Trophoblast cell (in vitro differentiated cells and primary cell): ENCODE data around the gene PRKCB.

ENCODE experiments used
- DNase-seq, 2 donors: peaks; one replicate each; pipeline ENCODE4 v3.0.0-alpha.2; 2016
- H2AFZ ChIP-seq: 2 replicates; pipeline ENCODE4 v1.6.1; 2013; ENCODE audit warnings: low read length, moderate library complexity, mild to moderate bottlenecking; ENCODE audit not compliant: insufficient read depth, poor library complexity
- H2AK5ac ChIP-seq: 2 replicates; pipeline ENCODE4 v1.6.1; 2013; ENCODE audit warnings: mild to moderate bottlenecking, low read length
- H2BK120ac ChIP-seq: 2 replicates; pipeline ENCODE4 v1.6.1; 2013; ENCODE audit warnings: low read length, mild to moderate bottlenecking, moderate library complexity; ENCODE audit not compliant: insufficient read depth, poor library complexity
- H2BK12ac ChIP-seq: 2 replicates; pipeline ENCODE4 v1.6.1; 2013; ENCODE audit warnings: mild to moderate bottlenecking, low read length, moderate library complexity
- H2BK5ac ChIP-seq: 2 replicates; pipeline ENCODE4 v1.6.1; 2013; ENCODE audit warnings: low read length, low read depth, moderate library complexity, mild to moderate bottlenecking; ENCODE audit not compliant: poor library complexity
- H3K14ac ChIP-seq: 2 replicates; pipeline ENCODE4 v1.6.1; 2013; ENCODE audit warnings: mild to moderate bottlenecking, low read length
- H3K18ac ChIP-seq: 2 replicates; pipeline ENCODE4 v1.6.1; 2013; ENCODE audit warnings: mild to moderate bottlenecking, low read length
- H3K23ac ChIP-seq: 2 replicates; pipeline ENCODE4 v1.6.1; 2013; ENCODE audit warnings: low read length
- H3K27ac ChIP-seq: 2 replicates; pipeline ENCODE4 v1.5.1; 2013; ENCODE audit warnings: low read depth, mild to moderate bottlenecking, inconsistent platforms, low read length, moderate library complexity
- H3K27me3 ChIP-seq: 2 replicates; pipeline ENCODE4 v1.6.1; 2013; ENCODE audit warnings: inconsistent platforms, mild to moderate bottlenecking, low read length, moderate library complexity; ENCODE audit not compliant: insufficient read depth
- H3K36me3 ChIP-seq, 2 experiments: 1 replicate in 1 of 2; 2 replicates in 1 of 2; pipeline ENCODE4 v1.6.1; 2013; ENCODE audit warnings: low read length in 2 of 2, mild to moderate bottlenecking in 2 of 2, moderate library complexity in 1 of 2; ENCODE audit not compliant: insufficient read depth in 2 of 2, control insufficient read depth in 1 of 2
- H3K4ac ChIP-seq: 2 replicates; pipeline ENCODE4 v1.6.1; 2013; ENCODE audit warnings: low read depth, mild to moderate bottlenecking, low read length, moderate library complexity
- H3K4me1 ChIP-seq, 2 experiments: 1 replicate in 1 of 2; 2 replicates in 1 of 2; pipeline ENCODE4 v1.6.1; 2013; ENCODE audit warnings: low read length in 2 of 2, mild to moderate bottlenecking in 2 of 2, moderate library complexity in 1 of 2; ENCODE audit not compliant: insufficient read depth in 2 of 2, control insufficient read depth in 1 of 2
- H3K4me2 ChIP-seq: 2 replicates; pipeline ENCODE4 v1.6.1; 2013; ENCODE audit warnings: inconsistent platforms, mild to moderate bottlenecking, low read length, moderate library complexity
- H3K4me3 ChIP-seq: 2 replicates; pipeline ENCODE4 v1.5.1; 2013; ENCODE audit warnings: mild to moderate bottlenecking, low read depth, low read length, inconsistent platforms
- H3K79me1 ChIP-seq: one replicate; pipeline ENCODE4 v1.6.1; 2013; ENCODE audit warnings: low read length
- H3K79me2 ChIP-seq: 2 replicates; pipeline ENCODE4 v1.6.1; 2013; ENCODE audit warnings: low read length, mild to moderate bottlenecking; ENCODE audit not compliant: control insufficient read depth, insufficient read depth, poor library complexity
- H3K9ac ChIP-seq: 2 replicates; pipeline ENCODE4 v1.6.1; 2013; ENCODE audit warnings: mild to moderate bottlenecking, low read length
- H3K9me3 ChIP-seq: 2 replicates; pipeline ENCODE4 v1.6.1; 2013; ENCODE audit warnings: low read depth, mild to moderate bottlenecking, control low read depth, inconsistent platforms, low read length; ENCODE audit not compliant: insufficient read depth
- H4K12ac ChIP-seq: 2 replicates; pipeline ENCODE4 v1.6.1; 2013; ENCODE audit warnings: low read depth, mild to moderate bottlenecking, low read length, moderate library complexity
- H4K8ac ChIP-seq: 2 replicates; pipeline ENCODE4 v1.6.1; 2013; ENCODE audit warnings: low read depth, mild to moderate bottlenecking, low read length, moderate library complexity
- H4K91ac ChIP-seq: one replicate; pipeline ENCODE4 v1.6.1; 2013; ENCODE audit warnings: low read depth, mild to moderate bottlenecking, low read length, moderate library complexity
- WGBS: extraction: QIAGEN DNeasy Blood & Tissue Kit; methylation state at CpG from one replicate; pipeline ENCODE4 v1.1.7; 2013; ENCODE audit warnings: missing lambda C conversion rate; ENCODE audit not compliant: insufficient read length, insufficient coverage; ENCODE audit errors: extremely low coverage; 5-methylcytosine and 5-hydroxymethylcytosine counted together

The PRKCB gene

DNA sequence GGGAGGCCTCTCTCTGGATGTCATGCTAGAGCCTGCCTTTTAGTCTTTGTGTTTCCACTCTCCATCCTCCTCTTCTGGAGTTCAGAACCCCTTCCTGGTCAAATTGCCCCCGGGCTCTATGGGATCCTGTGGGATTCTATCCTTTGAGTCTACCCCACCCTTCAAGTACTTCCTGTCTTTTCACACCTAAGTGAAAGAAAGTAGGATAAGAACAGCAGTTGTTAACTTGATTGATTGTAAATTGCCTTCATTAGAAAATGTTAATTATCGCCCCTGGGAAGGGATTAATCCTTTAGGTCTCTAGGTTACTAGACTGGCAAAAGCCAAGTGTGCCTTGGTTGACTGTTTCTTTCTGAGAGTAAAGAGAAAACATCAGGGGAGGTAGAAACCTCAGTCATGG lies 30.1 kb downstream of the PRKCB start:
- no peak overlapping the region for H3K27ac ChIP-seq
- H3K79me2 ChIP-seq, result no peaks in the 10 kb centered on the region
- H3K14ac ChIP-seq, result no peak overlapping the region
- H2BK120ac ChIP-seq, result no peak overlapping the region
- no peak overlapping the region for H3K4me3 ChIP-seq
- H2BK12ac ChIP-seq, result no peak overlapping the region
- H2BK5ac ChIP-seq, result no peak overlapping the region
- WGBS, result no CpG with 5 or more reads among the region's 2 CpGs
- no peaks in the 10 kb centered on the region for H3K27me3 ChIP-seq
- no peak overlapping the region for H3K4ac ChIP-seq
- no peak overlapping the region for H2AFZ ChIP-seq
- H3K4me2 ChIP-seq, result no peak overlapping the region
- H3K4me1 ChIP-seq, result no peaks in the 10 kb centered on the region
- no peak overlapping the region for H3K23ac ChIP-seq
- H4K8ac ChIP-seq, result no peak overlapping the region
- H4K12ac ChIP-seq, result no peak overlapping the region
- H2AK5ac ChIP-seq, result no peak overlapping the region
- H4K91ac ChIP-seq, result no peak overlapping the region
- no peaks in the 10 kb centered on the region for H3K9me3 ChIP-seq
- H3K36me3 ChIP-seq, result no peaks in the 10 kb centered on the region
- H3K18ac ChIP-seq, result no peak overlapping the region
- H3K9ac ChIP-seq, result no peak overlapping the region
- no peaks in the 10 kb centered on the region for H3K79me1 ChIP-seq
- DNase-seq, result no peak

DNA sequence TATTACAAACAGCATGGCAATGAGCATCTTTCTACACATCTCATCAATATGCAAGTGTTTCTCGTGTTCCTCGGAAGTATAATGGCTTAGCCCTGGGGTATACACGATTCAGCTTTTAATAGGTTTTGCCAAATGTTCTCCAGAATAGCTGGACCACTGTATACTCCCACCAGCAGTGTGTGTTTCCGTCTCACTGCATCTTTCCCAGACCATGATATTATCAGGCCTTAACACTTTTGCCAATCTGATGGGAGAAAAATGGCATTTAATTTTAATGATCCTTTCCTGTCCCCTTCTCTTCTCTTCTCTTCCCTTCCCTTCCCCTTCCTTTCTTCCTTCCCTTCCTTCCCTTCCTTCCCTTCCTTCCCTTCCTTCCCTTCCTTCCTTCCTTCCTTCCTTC lies 30.8 kb downstream of the PRKCB start:
- H3K4me3 ChIP-seq, result no peak overlapping the region
- no peaks in the 10 kb centered on the region for H3K27me3 ChIP-seq
- no CpG with 5 or more reads among the region's 4 CpGs for WGBS
- H3K4me1 ChIP-seq, result no peaks in the 10 kb centered on the region
- no peak overlapping the region for H4K91ac ChIP-seq
- H3K4me2 ChIP-seq, result no peak overlapping the region
- H4K8ac ChIP-seq, result no peak overlapping the region
- no peak overlapping the region for H3K14ac ChIP-seq
- H3K27ac ChIP-seq, result no peak overlapping the region
- H2AFZ ChIP-seq, result no peak overlapping the region
- no peak overlapping the region for H2BK12ac ChIP-seq
- no peak overlapping the region for H4K12ac ChIP-seq
- no peaks in the 10 kb centered on the region for H3K36me3 ChIP-seq
- H2BK120ac ChIP-seq, result no peak overlapping the region
- no peak overlapping the region for H2BK5ac ChIP-seq
- H3K79me1 ChIP-seq, result no peaks in the 10 kb centered on the region
- no peak for DNase-seq
- H3K18ac ChIP-seq, result no peak overlapping the region
- H2AK5ac ChIP-seq, result no peak overlapping the region
- no peak overlapping the region for H3K4ac ChIP-seq
- no peak overlapping the region for H3K23ac ChIP-seq
- H3K79me2 ChIP-seq, result no peaks in the 10 kb centered on the region
- H3K9ac ChIP-seq, result no peak overlapping the region
- H3K9me3 ChIP-seq, result no peaks in the 10 kb centered on the region

GRCh38 chr16:23867566-23867965 lies 31.8 kb downstream of the PRKCB start:
- Histone ChIP-seq H3K4me1 (no peaks in the 10 kb centered on the region), H4K91ac (no peak overlapping the region), H3K27ac (no peak overlapping the region), H3K14ac (no peak overlapping the region), H3K4me3 (no peak overlapping the region), H4K8ac (no peak overlapping the region), H3K79me2 (no peaks in the 10 kb centered on the region), H3K23ac (no peak overlapping the region), H2BK5ac (no peak overlapping the region), H2BK120ac (no peak overlapping the region), H3K27me3 (no peaks in the 10 kb centered on the region), H3K9me3 (no peaks in the 10 kb centered on the region), H2BK12ac (no peak overlapping the region), H3K79me1 (no peaks in the 10 kb centered on the region), H3K18ac (no peak overlapping the region), H3K4me2 (no peak overlapping the region), H3K9ac (no peak overlapping the region), H2AK5ac (no peak overlapping the region), H3K36me3 (no peaks in the 10 kb centered on the region), H2AFZ (no peak overlapping the region), H3K4ac (no peak overlapping the region), H4K12ac (no peak overlapping the region)
- DNase-seq, result no peak
- WGBS, result no CpG with 5 or more reads among the region's 2 CpGs

DNA sequence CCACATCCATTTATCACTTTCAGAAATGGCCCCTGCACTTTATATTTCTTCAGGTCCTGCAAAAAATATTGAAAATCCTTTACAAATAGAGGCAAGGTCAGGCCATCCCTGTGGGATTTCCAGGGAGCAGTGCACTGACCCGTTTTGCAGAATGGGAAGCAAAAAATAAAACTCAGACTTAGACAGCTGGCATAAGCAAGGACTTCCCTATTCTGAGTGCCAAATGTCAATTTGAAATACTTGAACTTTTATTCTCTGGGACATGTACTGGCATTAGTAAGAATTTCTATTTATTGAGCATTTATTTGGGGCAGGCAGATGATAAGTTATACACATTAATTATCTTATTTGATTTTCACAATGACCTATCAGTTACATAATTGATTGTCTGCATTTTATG lies 32.4 kb downstream of the PRKCB start:
- no CpG with 5 or more reads among the region's 1 CpG for WGBS
- Histone ChIP-seq H3K79me2 (no peaks in the 10 kb centered on the region), H3K4me2 (no peak overlapping the region), H3K36me3 (no peaks in the 10 kb centered on the region), H3K18ac (no peak overlapping the region), H2AK5ac (no peak overlapping the region), H3K9ac (no peak overlapping the region), H3K27ac (no peak overlapping the region), H3K79me1 (no peaks in the 10 kb centered on the region), H2BK12ac (no peak overlapping the region), H3K27me3 (no peaks in the 10 kb centered on the region), H3K9me3 (no peaks in the 10 kb centered on the region), H3K4me1 (no peaks in the 10 kb centered on the region), H2BK5ac (no peak overlapping the region), H3K23ac (no peak overlapping the region), H4K91ac (no peak overlapping the region), H4K8ac (no peak overlapping the region), H2BK120ac (no peak overlapping the region), H3K14ac (no peak overlapping the region), H3K4ac (no peak overlapping the region), H3K4me3 (no peak overlapping the region), H4K12ac (no peak overlapping the region), H2AFZ (no peak overlapping the region)
- DNase-seq, result no peak
